HCT116 (cell line): ENCODE measurements around the gene ADAMTSL2. TPM values are rescaled to one million over a fixed set of nuclear protein-coding genes. Genes with fewer than 3 reads are reported as not detected.

ENCODE experiments used
- ATAC-seq: fragments of 200-7000 bp; cut with Tn5 transposase; 2 replicates; pipeline ENCODE4 v1.9.1; 2020; ENCODE audit warnings: mild to moderate bottlenecking, moderate library complexity
- BruUV-seq: library from RNA; stranded (reverse); fragments of 400-500 nt; replicated peaks from 2 replicates; lab custom pipeline; 2021; lab: Mats Ljungman, UMichigan
- CTCF ChIA-PET: fragments of 300-600 bp; sonication (Branson Sonifier 250); formaldehyde crosslinking; loops from one replicate; lab custom pipeline; 2021; ENCODE audit warnings: antibody characterized with exemption; lab: Charles Lee
- POLR2A ChIA-PET: fragments of 300-600, 350-600 bp; sonication (Branson Sonifier 250); formaldehyde crosslinking; loops from one replicate; lab custom pipeline; 2021; ENCODE audit warnings: antibody characterized with exemption; lab: Charles Lee
- RAD21 ChIA-PET, 2 experiments: fragments of 300-600 bp; sonication (Branson Sonifier 250); formaldehyde crosslinking; loops; one replicate each; lab custom pipeline; 2023; ENCODE audit warnings: low total read pairs in 2 of 2; ENCODE audit not compliant: uncharacterized antibody in 2 of 2, unreplicated experiment in 2 of 2, low non-redundant PET in 1 of 2; lab: Charles Lee
- DNase-seq: peaks from one replicate; pipeline ENCODE4 v3.0.0-alpha.2; 2010; ENCODE audit warnings: low read depth, low spot score
- H2AFZ ChIP-seq: fragments of 200-600 bp; shearing (Covaris generic), sonication (generic); 2 replicates; pipeline ENCODE4 v1.6.1; 2017; ENCODE audit warnings: low read depth, mixed run types, mixed read lengths, antibody characterized with exemption, low read length; ENCODE audit not compliant: poor library complexity, severe bottlenecking
- H3K27ac ChIP-seq: 2 replicates; pipeline ENCODE4 v1.5.1; 2012; ENCODE audit warnings: low read depth, low read length
- H3K27me3 ChIP-seq: fragments of 200-600 bp; sonication (generic); 2 replicates; pipeline ENCODE4 v1.6.1; 2016; ENCODE audit warnings: mixed run types, low read length, mixed read lengths; ENCODE audit not compliant: insufficient read depth
- H3K36me3 ChIP-seq, 2 experiments: fragments of 200-500 bp in 1 of 2; fragments of 200-600 bp in 1 of 2; sonication (Bioruptor generic) in 1 of 2; sonication (generic) in 1 of 2; 2 replicates each; pipeline versions ENCODE4 v1.5.1 to v1.6.1; 2014 to 2016; ENCODE audit warnings: low read length in 2 of 2, inconsistent platforms in 1 of 2, mixed read lengths in 1 of 2, mixed run types in 1 of 2; ENCODE audit not compliant: insufficient read depth in 2 of 2, control insufficient read depth in 1 of 2
- H3K4me1 ChIP-seq, 2 experiments: fragments of 200-600 bp in 1 of 2; sonication (generic) in 1 of 2; 2 replicates each; pipeline versions ENCODE4 v1.5.1 to v1.6.1; 2012 to 2017; ENCODE audit warnings: low read length in 2 of 2, inconsistent platforms in 1 of 2, mild to moderate bottlenecking in 1 of 2, mixed read lengths in 1 of 2, mixed run types in 1 of 2, moderate library complexity in 1 of 2; ENCODE audit not compliant: insufficient read depth in 2 of 2, control insufficient read depth in 1 of 2
- H3K4me2 ChIP-seq: fragments of 200-600 bp; sonication (generic); 2 replicates; pipeline ENCODE4 v1.6.1; 2017; ENCODE audit warnings: mixed run types, low read length, mixed read lengths
- H3K4me3 ChIP-seq, 2 experiments: fragments of 200-600 bp in 1 of 2; sonication (generic) in 1 of 2; replicated peaks in 1 of 2; 2 replicates each; pipeline ENCODE4 v1.5.1; 2011 to 2016; ENCODE audit warnings: low read length in 2 of 2, control low read depth in 1 of 2, low read depth in 1 of 2, mild to moderate bottlenecking in 1 of 2, mixed read lengths in 1 of 2, mixed run types in 1 of 2
- H3K79me2 ChIP-seq: fragments of 200-600 bp; sonication (generic); 2 replicates; pipeline ENCODE4 v1.6.1; 2017; ENCODE audit warnings: mild to moderate bottlenecking, mixed run types, low read length, moderate library complexity, mixed read lengths; ENCODE audit not compliant: insufficient read depth
- H3K9ac ChIP-seq: fragments of 200-600 bp; sonication (generic); 2 replicates; pipeline ENCODE4 v1.6.1; 2016; ENCODE audit warnings: low read length, mixed read lengths
- H3K9me2 ChIP-seq: fragments of 200-600 bp; sonication (generic), shearing (Covaris generic); 2 replicates; pipeline ENCODE4 v1.6.1; 2017; ENCODE audit warnings: mixed run types, mild to moderate bottlenecking, moderate library complexity; ENCODE audit not compliant: insufficient read depth
- H3K9me3 ChIP-seq, 2 experiments: fragments of 200-500 bp in 1 of 2; fragments of 200-600 bp in 1 of 2; sonication (Bioruptor generic) in 1 of 2; sonication (generic) in 1 of 2; 2 replicates each; pipeline ENCODE4 v1.6.1; 2014 to 2017; ENCODE audit warnings: low read length in 2 of 2, mixed read lengths in 2 of 2, inconsistent platforms in 1 of 2, low read depth in 1 of 2, mild to moderate bottlenecking in 1 of 2, mixed run types in 1 of 2, moderate library complexity in 1 of 2; ENCODE audit not compliant: control insufficient read depth in 1 of 2, insufficient read depth in 1 of 2
- H4K20me1 ChIP-seq: fragments of 200-600 bp; sonication (generic), shearing (Covaris generic); 2 replicates; pipeline ENCODE4 v1.6.1; 2017; ENCODE audit warnings: mixed run types, mild to moderate bottlenecking, moderate library complexity; ENCODE audit not compliant: insufficient read depth
- CEBPB ChIP-seq: IDR thresholded peaks from 2 replicates; pipeline ENCODE4 v1.6.1; 2012; ENCODE audit warnings: low read depth
- EGR1 ChIP-seq: IDR thresholded peaks from 2 replicates; pipeline ENCODE4 v1.6.1; 2012; ENCODE audit warnings: low read depth
- EZH2 ChIP-seq: fragments of 200-600 bp; sonication (generic); IDR thresholded peaks from 2 replicates; pipeline ENCODE4 v1.6.1; 2017; ENCODE audit warnings: antibody characterized with exemption, mixed run types
- EZH2phosphoT487 ChIP-seq: fragments of 200-600 bp; IDR thresholded peaks from 2 replicates; pipeline ENCODE4 v1.6.1; 2018; ENCODE audit warnings: antibody characterized with exemption, borderline replicate concordance
- MAX ChIP-seq: IDR thresholded peaks from 2 replicates; pipeline ENCODE4 v1.6.1; 2012
- POLR2AphosphoS5 ChIP-seq: IDR thresholded peaks from 2 replicates; pipeline ENCODE4 v1.6.1; 2011; ENCODE audit warnings: mild to moderate bottlenecking, low read depth, low read length, moderate library complexity
- RAD21 ChIP-seq: IDR thresholded peaks from 2 replicates; pipeline ENCODE4 v1.6.1; 2012; ENCODE audit warnings: low read depth, mild to moderate bottlenecking
- SIN3A ChIP-seq: IDR thresholded peaks from 2 replicates; pipeline ENCODE4 v1.6.1; 2012; ENCODE audit warnings: low read depth
- SRF ChIP-seq: IDR thresholded peaks from 2 replicates; pipeline ENCODE4 v1.6.1; 2012; ENCODE audit warnings: low read depth
- TCF7L2 ChIP-seq: IDR thresholded peaks from 2 replicates; pipeline ENCODE4 v1.7.0; 2011; ENCODE audit warnings: borderline replicate concordance, inconsistent platforms; ENCODE audit not compliant: insufficient read depth, insufficient read length; ENCODE audit errors: extremely low read depth
- ZFX ChIP-seq: fragments of 450-650 bp; IDR thresholded peaks from 2 replicates; pipeline ENCODE4 v1.6.1; 2017
- ZNF274 ChIP-seq: fragments of 200-500 bp; sonication (Bioruptor generic); IDR thresholded peaks from 2 replicates; pipeline ENCODE4 v1.6.1; 2014; ENCODE audit warnings: mild to moderate bottlenecking, low read depth, low read length, inconsistent platforms
- intact Hi-C: fragments of 100-400 bp; cut with micrococcal nuclease; formaldehyde crosslinking; loops from 2 replicates; pipeline ENCODE4 v1.10.0; 2022
- total RNA-seq: library from RNA; stranded (reverse); gene quantifications from one replicate; pipeline ENCODE4 v1.2.1, GENCODE V29; 2021; ENCODE audit not compliant: unreplicated experiment
- TF ChIP-seq, protein P1 (sequence below): IDR thresholded peaks from 2 replicates; pipeline ENCODE4 v1.6.1; 2011; ENCODE audit warnings: mild to moderate bottlenecking, low read length, moderate library complexity; ENCODE audit not compliant: insufficient replicate concordance; ENCODE audit errors: extremely low read depth
- TF ChIP-seq, protein P2 (sequence below): IDR thresholded peaks from 2 replicates; pipeline ENCODE4 v1.6.1; 2012

Gene ADAMTSL2
- total RNA-seq, 1 experiment from 2014 or later, result not detected

DNA sequence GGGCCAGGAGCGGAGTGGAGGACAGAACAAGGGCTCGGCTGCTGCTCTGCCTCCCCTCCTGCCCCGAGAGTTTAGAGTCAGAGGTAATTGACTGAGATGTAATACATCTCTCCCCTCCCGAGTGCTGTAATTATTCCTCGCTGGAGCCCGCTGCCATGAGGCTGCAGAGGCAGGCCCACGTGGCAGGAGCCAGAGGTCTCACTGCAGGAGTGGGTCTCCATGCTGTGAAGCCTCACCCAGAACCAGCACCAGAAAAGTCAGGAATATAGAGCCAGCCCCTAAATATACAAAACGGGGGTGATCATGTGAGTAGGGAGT is 72.2 kb downstream of the ADAMTSL2 start:
- TF ChIP-seq EZH2, result no peak
- TF ChIP-seq, protein P1, sequence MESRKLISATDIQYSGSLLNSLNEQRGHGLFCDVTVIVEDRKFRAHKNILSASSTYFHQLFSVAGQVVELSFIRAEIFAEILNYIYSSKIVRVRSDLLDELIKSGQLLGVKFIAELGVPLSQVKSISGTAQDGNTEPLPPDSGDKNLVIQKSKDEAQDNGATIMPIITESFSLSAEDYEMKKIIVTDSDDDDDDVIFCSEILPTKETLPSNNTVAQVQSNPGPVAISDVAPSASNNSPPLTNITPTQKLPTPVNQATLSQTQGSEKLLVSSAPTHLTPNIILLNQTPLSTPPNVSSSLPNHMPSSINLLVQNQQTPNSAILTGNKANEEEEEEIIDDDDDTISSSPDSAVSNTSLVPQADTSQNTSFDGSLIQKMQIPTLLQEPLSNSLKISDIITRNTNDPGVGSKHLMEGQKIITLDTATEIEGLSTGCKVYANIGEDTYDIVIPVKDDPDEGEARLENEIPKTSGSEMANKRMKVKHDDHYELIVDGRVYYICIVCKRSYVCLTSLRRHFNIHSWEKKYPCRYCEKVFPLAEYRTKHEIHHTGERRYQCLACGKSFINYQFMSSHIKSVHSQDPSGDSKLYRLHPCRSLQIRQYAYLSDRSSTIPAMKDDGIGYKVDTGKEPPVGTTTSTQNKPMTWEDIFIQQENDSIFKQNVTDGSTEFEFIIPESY, result no peak
- TF ChIP-seq SRF, result no peak
- no peak for TF ChIP-seq RAD21
- no peak for TF ChIP-seq EGR1
- TF ChIP-seq ZNF274, result no peak
- TF ChIP-seq POLR2AphosphoS5, result no peak
- no peak for TF ChIP-seq TCF7L2
- TF ChIP-seq SIN3A, result no peak
- CTCF ChIA-PET, result no interaction called here
- Histone ChIP-seq H3K36me3 (no peaks in the 10 kb centered on the region), H3K9me2 (no peaks in the 10 kb centered on the region), H3K9me3 (no peaks in the 10 kb centered on the region), H3K27me3 (peaks cover 41% of the 10 kb centered on the region), H3K9ac (no peak overlapping the region), H2AFZ (no peak overlapping the region), H3K4me3 (no peak overlapping the region), H3K27ac (no peak overlapping the region), H3K4me2 (no peak overlapping the region), H3K79me2 (no peaks in the 10 kb centered on the region), H3K4me1 (no peaks in the 10 kb centered on the region), H4K20me1 (no peaks in the 10 kb centered on the region)
- POLR2A ChIA-PET, result no interaction called here
- RAD21 ChIA-PET, result no interaction called here
- intact Hi-C loops, result no loop called here
- ATAC-seq (no peak), DNase-seq (no peak)
- BruUV-seq, result no TSS peak

GRCh38 chr9:133607381-133607780 is 72.9 kb downstream of the ADAMTSL2 start:
- ChIA-PET CTCF (interaction anchor here (0.7 kb wide), 1 partner anchor 18 kb away, joined by 3 read pairs; no protein-coding TSS in a partner anchor), POLR2A (no interaction called here)
- no TSS peak for BruUV-seq
- TF ChIP-seq MAX (no peak), TCF7L2 (no peak), ZNF274 (no peak), RAD21 (no peak), EZH2phosphoT487 (no peak), POLR2AphosphoS5 (no peak), CEBPB (no peak), ZFX (no peak), EZH2 (no peak), SRF (no peak), EGR1 (no peak)
- TF ChIP-seq, protein P1, result no peak
- TF ChIP-seq, protein P2, sequence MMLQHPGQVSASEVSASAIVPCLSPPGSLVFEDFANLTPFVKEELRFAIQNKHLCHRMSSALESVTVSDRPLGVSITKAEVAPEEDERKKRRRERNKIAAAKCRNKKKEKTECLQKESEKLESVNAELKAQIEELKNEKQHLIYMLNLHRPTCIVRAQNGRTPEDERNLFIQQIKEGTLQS, result no peak

More at GRCh38 chr9:133607381-133607780, 72.9 kb downstream of the ADAMTSL2 start:
- RAD21 ChIA-PET, result no interaction called here
- no peaks in the 10 kb centered on the region for H3K79me2 ChIP-seq
- H3K36me3 ChIP-seq, result no peaks in the 10 kb centered on the region
- H3K9me2 ChIP-seq, result no peaks in the 10 kb centered on the region
- H3K4me2 ChIP-seq, result no peak overlapping the region
- no peaks in the 10 kb centered on the region for H4K20me1 ChIP-seq
- H3K4me3 ChIP-seq, result no peak overlapping the region
- no peak overlapping the region for H3K27ac ChIP-seq
- H3K9ac ChIP-seq, result no peak overlapping the region
- no peaks in the 10 kb centered on the region for H3K4me1 ChIP-seq
- H2AFZ ChIP-seq, result no peak overlapping the region
- H3K27me3 ChIP-seq, result peaks cover 49% of the 10 kb centered on the region
- H3K9me3 ChIP-seq, result no peaks in the 10 kb centered on the region
- no peak for DNase-seq
- ATAC-seq, result no peak
- intact Hi-C loops, result no loop called here
